Adipocyte (in vitro differentiated cells): ENCODE data around the gene MTERF2.

Source experiments
- DNase-seq: peaks from one replicate; pipeline ENCODE4 v3.0.0-alpha.2; 2015; ENCODE audit warnings: low read depth
- H3K27me3 ChIP-seq: replicated peaks from 2 replicates; pipeline ENCODE4 v1.7.0; 2013; ENCODE audit warnings: mild to moderate bottlenecking, low read length, moderate library complexity; ENCODE audit not compliant: control insufficient read depth, insufficient read depth
- H3K36me3 ChIP-seq: 2 replicates; pipeline ENCODE4 v1.7.0; 2013; ENCODE audit warnings: low read length, mild to moderate bottlenecking, moderate library complexity; ENCODE audit not compliant: control insufficient read depth, insufficient read depth, severe bottlenecking
- H3K4me1 ChIP-seq: 2 replicates; pipeline ENCODE4 v1.7.0; 2013; ENCODE audit warnings: mild to moderate bottlenecking, low read length, moderate library complexity; ENCODE audit not compliant: control insufficient read depth, insufficient read depth
- H3K4me3 ChIP-seq: 2 replicates; pipeline ENCODE4 v1.7.0; 2013; ENCODE audit warnings: mild to moderate bottlenecking, low read length, moderate library complexity
- H3K9ac ChIP-seq: 2 replicates; pipeline ENCODE4 v1.7.0; 2013; ENCODE audit warnings: mild to moderate bottlenecking, low read length, moderate library complexity
- H3K9me3 ChIP-seq: 2 replicates; pipeline ENCODE4 v1.7.0; 2013; ENCODE audit warnings: mild to moderate bottlenecking, low read length, moderate library complexity; ENCODE audit not compliant: control insufficient read depth

Gene MTERF2

DNA sequence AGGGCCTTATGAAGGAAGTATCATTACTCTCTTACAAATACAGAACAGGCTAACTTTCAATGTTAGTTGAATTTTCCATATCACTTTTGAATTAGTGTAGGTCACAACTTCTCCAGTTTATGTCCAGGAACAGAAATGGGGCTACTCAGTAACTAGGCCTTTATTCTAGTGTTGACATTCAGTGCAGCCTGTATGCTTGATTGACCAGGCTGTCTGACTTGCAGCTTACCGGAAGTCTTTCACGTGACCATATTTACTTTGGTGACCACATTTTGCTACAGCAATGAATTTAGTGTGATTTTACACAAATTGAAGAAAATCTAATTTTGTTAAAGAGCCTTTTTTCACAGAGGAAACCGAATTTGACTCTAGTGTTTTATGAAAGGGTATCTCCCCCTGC lies 12.4 kb downstream of the MTERF2 start:
- no peak for DNase-seq
- H3K4me1 ChIP-seq, result peaks cover 69% of the 10 kb centered on the region
- H3K27me3 ChIP-seq, result no peaks in the 10 kb centered on the region
- H3K4me3 ChIP-seq, result no peak overlapping the region
- no peaks in the 10 kb centered on the region for H3K9me3 ChIP-seq
- H3K9ac ChIP-seq, result peak overlapping the region; percentile 6
- H3K36me3 ChIP-seq, result peaks cover 64% of the 10 kb centered on the region

- Histone ChIP-seq H3K9me3 (no peaks in the 10 kb centered on the region), H3K9ac (no peak overlapping the region), H3K36me3 (peaks cover 67% of the 10 kb centered on the region), H3K27me3 (no peaks in the 10 kb centered on the region), H3K4me1 (peaks cover 63% of the 10 kb centered on the region), H3K4me3 (no peak overlapping the region)
- no peak for DNase-seq
These were observed 13.4 kb downstream of the MTERF2 start for GRCh38 chr12:106973545-106973944.

- Histone ChIP-seq H3K4me3 (no peak overlapping the region), H3K9ac (no peak overlapping the region), H3K27me3 (no peaks in the 10 kb centered on the region), H3K36me3 (peaks cover 87% of the 10 kb centered on the region), H3K9me3 (no peaks in the 10 kb centered on the region), H3K4me1 (peaks cover 38% of the 10 kb centered on the region)
- no peak for DNase-seq
These were observed 15.9 kb downstream of the MTERF2 start for GRCh38 chr12:106971065-106971464.

DNA sequence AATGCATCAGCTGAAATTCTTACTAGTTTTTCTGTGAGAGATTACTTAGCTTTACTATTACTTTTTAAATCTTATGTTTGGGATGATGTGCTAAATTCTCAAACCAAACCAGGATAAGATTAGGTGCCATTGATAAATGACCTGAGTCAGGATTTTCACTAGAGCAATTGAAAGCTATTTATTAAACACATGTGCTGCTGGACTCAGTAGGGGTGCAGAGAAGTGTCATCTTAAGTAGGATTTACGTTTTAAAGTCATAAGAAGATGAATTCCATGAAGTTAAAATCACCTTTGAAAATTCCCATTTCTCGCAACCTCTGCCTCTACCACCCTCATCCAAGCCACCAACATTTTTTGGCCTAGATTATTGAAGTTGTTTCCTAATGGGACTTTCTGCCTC lies 22.4 kb downstream of the MTERF2 start:
- no peak for DNase-seq
- no peak overlapping the region for H3K9ac ChIP-seq
- no peak overlapping the region for H3K4me3 ChIP-seq
- H3K27me3 ChIP-seq, result no peaks in the 10 kb centered on the region
- H3K9me3 ChIP-seq, result no peaks in the 10 kb centered on the region
- H3K36me3 ChIP-seq, result peaks cover 74% of the 10 kb centered on the region
- H3K4me1 ChIP-seq, result peaks cover 22% of the 10 kb centered on the region

DNA sequence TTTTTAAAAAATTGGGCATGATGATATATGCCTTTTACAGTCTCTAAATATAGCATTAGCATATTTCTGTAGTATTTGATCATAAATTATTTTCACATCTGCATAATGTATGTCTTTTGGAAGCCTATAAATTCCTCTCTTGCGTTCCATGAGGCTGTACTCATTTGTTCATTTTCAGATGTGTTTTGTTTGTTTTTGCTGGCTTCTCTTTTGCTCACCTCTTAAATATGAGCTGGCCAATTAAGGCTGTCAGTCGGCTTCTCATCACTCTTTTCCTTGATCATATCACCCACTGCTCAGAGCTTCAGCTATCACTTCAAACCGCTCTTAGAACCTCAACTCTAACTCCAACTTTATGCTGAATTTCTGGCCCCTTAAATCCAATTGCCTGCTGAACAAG lies 24.7 kb downstream of the MTERF2 start:
- H3K36me3 ChIP-seq, result peaks cover 56% of the 10 kb centered on the region

GRCh38 chr12:106960443-106960842 lies 26.5 kb downstream of the MTERF2 start:
- no peak overlapping the region for H3K9ac ChIP-seq
- no peaks in the 10 kb centered on the region for H3K9me3 ChIP-seq
- H3K4me1 ChIP-seq, result peaks cover 33% of the 10 kb centered on the region
- no peak for DNase-seq
- no peaks in the 10 kb centered on the region for H3K27me3 ChIP-seq
- H3K36me3 ChIP-seq, result peaks cover 40% of the 10 kb centered on the region
- H3K4me3 ChIP-seq, result no peak overlapping the region

More for the DNA sequence above, 24.7 kb downstream of the MTERF2 start:
- no peaks in the 10 kb centered on the region for H3K27me3 ChIP-seq
- peaks cover 33% of the 10 kb centered on the region for H3K4me1 ChIP-seq
- DNase-seq, result peak; percentile 22
- no peak overlapping the region for H3K9ac ChIP-seq
- no peaks in the 10 kb centered on the region for H3K9me3 ChIP-seq
- no peak overlapping the region for H3K4me3 ChIP-seq

- Histone ChIP-seq H3K9ac (peak overlapping the region; percentile 96), H3K4me3 (peak overlapping the region; percentile 93), H3K9me3 (no peaks in the 10 kb centered on the region), H3K36me3 (peaks cover 13% of the 10 kb centered on the region), H3K4me1 (peaks cover 47% of the 10 kb centered on the region), H3K27me3 (no peaks in the 10 kb centered on the region)
- peak; percentile 44 for DNase-seq
These were observed 29.4 kb downstream of the MTERF2 start for GRCh38 chr12:106957583-106957982.

DNA sequence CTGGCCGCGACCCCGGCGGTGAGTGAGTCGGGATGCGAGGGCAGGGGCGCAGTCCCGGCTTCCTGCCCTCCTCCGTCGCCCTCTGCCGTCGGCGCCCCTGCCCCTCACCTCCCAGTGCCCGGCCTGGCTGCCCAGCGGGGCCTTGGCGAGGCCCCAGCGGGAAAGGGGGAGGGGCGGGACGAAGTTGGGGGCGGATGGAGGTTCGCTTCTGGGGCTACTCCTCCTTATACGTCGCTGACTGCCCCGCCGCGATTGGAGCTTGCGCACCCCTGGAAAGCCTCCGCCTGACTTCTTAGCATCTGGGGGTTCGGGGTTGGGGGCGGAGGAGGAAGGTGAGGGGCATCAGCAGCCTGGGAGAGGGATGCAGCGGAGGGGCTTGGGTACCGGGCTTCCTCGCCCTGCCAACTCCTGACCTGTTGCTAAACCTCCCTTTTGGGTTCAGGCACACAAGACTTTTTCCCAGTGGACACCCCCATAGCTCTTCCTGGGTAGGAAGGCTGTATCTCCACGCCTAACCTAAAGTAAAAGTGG lies 30.8 kb downstream of the MTERF2 start:
- peaks cover 6% of the 10 kb centered on the region for H3K36me3 ChIP-seq
- peak overlapping the region; percentile 96 for H3K9ac ChIP-seq
- peak; percentile 83 for DNase-seq
- H3K27me3 ChIP-seq, result no peaks in the 10 kb centered on the region
- no peaks in the 10 kb centered on the region for H3K9me3 ChIP-seq
- peaks cover 36% of the 10 kb centered on the region for H3K4me1 ChIP-seq
- H3K4me3 ChIP-seq, result peak overlapping the region; percentile 93

DNA sequence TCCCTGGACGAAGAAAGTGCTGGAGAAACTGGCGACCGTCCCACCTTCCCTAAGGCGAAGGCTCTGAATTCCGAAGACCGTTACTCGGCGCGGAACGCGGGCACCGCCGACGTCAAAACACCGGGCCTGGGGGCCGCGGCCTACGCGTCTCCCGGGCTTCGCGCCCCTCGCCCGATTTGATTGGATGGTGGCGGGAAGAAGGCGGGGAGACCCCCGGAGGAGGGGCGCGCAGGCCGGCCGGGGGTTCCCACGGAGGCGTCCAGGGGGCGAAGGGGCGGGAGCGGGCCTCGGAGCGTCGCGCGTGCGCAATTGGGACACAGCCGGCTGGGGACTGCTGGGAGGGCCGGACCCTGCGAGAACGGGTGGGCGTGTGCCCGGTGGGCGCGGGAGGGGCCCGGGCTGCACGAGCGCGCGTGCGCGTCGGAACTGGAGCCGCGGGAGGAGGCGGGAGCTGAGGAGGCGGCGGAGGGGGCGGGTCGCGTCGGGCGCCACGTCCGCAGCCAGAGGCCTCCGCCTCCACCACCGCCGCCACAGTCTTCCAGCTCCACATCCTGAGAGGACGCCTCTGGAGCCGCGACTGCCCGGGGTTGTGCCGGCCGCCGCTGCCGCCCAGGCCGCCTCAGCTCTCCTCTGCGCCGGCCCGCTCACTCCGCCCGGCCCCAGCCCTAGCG lies 31.4 kb downstream of the MTERF2 start, which contains the start of gene TMEM263:
Gene TMEM263, plus strand, starts transcription at position 531 of the 671 bp plus-strand sequence. CDS start 11,210 bp downstream, outside the sequence.
- Histone ChIP-seq H3K4me1 (peaks cover 30% of the 10 kb centered on the region), H3K9ac (peak within 1 kb of the TSS; percentile 96), H3K4me3 (peak within 1 kb of the TSS; percentile 93), H3K9me3 (no peaks in the 10 kb centered on the region), H3K36me3 (peaks cover 6% of the 10 kb centered on the region), H3K27me3 (no peaks in the 10 kb centered on the region)
- peak; percentile 99 for DNase-seq

DNA sequence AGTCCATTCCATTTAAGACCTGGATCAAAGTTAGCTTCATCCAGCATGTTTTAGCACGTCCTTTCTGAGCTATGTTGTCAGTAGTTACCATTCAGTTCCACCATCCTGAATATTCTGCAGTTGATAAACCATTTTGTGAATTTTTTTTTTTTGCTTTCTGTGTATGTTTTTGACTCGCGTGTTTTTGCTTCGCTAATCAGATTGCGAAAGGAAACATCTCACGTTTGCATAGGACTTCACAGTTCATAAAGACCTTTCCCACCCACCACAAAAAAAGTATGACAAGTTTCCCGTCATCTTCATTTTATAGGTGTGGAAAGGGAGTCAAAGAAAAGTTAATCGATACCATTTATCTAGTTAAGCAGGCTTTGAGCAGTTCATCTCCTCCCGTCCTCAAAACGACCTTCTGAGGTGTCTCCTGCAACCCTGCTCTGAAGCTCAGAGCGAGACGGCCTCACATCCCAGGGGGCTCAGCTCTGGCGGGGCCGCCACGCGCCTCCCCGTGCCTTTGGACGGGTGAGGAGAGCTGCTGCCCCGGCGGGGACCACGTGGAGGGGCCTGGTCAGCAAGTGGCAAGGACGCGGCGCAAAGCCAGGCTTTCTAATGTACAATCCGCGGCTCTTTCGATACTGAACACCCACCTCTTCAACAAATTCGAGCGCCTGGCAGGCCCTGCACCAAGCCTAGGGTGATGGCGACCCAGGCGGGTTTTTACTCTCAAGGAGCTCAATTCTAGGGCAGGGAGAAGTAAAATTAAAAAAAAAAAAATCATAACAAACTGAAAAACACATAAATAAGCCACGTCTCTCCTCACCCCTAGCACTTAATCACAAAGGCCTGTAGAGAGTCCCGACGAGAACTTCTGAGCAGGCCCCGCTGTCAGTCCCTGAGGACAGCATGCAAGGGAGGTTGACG lies 32.2 kb downstream of the MTERF2 start:
- DNase-seq, result peak; percentile 59
- H3K9ac ChIP-seq, result peak overlapping the region; percentile 96
- peak overlapping the region; percentile 93 for H3K4me3 ChIP-seq
- no peaks in the 10 kb centered on the region for H3K27me3 ChIP-seq
- no peaks in the 10 kb centered on the region for H3K9me3 ChIP-seq
- peaks cover 6% of the 10 kb centered on the region for H3K36me3 ChIP-seq
- H3K4me1 ChIP-seq, result peaks cover 26% of the 10 kb centered on the region
